Measurements from ENCODE around the gene DTNBP1.

DNA sequence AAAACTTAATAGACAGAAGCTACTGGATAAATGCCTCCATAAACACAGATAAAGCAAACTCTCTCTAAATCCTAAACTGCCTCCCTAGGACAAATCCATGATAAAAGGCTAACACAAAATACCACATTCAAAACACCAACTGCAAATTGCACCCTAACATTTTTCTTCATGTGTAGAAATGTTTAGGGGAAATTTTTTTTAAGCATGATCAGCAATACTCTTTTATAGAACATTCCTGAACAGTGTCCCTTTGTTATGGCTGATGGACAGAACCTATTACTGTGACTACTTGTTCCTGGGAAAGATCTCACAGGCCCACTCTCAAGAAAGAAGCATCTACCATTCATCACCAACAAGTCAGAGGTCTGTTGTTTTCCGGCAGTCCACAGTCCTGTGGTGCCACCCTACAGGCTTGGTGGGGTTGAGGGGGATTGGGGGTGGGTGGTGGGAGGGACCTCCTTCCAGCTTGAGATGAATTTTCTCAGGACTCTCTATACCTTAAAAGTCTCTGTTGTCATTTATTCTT lies 64.5 kb downstream of the DTNBP1 start:
- TF ChIP-seq, protein P1, sequence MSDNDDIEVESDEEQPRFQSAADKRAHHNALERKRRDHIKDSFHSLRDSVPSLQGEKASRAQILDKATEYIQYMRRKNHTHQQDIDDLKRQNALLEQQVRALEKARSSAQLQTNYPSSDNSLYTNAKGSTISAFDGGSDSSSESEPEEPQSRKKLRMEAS (IDR thresholded peaks at IDR 0.05), result no peak
- TF ChIP-seq SP1 (IDR thresholded peaks at IDR 0.05), result no peak
- TF ChIP-seq GABPA (IDR thresholded peaks at IDR 0.05 in 1 of 2, conservative IDR thresholded peaks at IDR 0.05 in 1 of 2), result no peak
- TF ChIP-seq, protein P2, sequence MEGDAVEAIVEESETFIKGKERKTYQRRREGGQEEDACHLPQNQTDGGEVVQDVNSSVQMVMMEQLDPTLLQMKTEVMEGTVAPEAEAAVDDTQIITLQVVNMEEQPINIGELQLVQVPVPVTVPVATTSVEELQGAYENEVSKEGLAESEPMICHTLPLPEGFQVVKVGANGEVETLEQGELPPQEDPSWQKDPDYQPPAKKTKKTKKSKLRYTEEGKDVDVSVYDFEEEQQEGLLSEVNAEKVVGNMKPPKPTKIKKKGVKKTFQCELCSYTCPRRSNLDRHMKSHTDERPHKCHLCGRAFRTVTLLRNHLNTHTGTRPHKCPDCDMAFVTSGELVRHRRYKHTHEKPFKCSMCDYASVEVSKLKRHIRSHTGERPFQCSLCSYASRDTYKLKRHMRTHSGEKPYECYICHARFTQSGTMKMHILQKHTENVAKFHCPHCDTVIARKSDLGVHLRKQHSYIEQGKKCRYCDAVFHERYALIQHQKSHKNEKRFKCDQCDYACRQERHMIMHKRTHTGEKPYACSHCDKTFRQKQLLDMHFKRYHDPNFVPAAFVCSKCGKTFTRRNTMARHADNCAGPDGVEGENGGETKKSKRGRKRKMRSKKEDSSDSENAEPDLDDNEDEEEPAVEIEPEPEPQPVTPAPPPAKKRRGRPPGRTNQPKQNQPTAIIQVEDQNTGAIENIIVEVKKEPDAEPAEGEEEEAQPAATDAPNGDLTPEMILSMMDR (IDR thresholded peaks at IDR 0.05; ENCODE audit: low read depth, low read length, missing input control), result no peak
- no peak for TF ChIP-seq JUND (IDR thresholded peaks at IDR 0.05)
- TF ChIP-seq, protein P3, sequence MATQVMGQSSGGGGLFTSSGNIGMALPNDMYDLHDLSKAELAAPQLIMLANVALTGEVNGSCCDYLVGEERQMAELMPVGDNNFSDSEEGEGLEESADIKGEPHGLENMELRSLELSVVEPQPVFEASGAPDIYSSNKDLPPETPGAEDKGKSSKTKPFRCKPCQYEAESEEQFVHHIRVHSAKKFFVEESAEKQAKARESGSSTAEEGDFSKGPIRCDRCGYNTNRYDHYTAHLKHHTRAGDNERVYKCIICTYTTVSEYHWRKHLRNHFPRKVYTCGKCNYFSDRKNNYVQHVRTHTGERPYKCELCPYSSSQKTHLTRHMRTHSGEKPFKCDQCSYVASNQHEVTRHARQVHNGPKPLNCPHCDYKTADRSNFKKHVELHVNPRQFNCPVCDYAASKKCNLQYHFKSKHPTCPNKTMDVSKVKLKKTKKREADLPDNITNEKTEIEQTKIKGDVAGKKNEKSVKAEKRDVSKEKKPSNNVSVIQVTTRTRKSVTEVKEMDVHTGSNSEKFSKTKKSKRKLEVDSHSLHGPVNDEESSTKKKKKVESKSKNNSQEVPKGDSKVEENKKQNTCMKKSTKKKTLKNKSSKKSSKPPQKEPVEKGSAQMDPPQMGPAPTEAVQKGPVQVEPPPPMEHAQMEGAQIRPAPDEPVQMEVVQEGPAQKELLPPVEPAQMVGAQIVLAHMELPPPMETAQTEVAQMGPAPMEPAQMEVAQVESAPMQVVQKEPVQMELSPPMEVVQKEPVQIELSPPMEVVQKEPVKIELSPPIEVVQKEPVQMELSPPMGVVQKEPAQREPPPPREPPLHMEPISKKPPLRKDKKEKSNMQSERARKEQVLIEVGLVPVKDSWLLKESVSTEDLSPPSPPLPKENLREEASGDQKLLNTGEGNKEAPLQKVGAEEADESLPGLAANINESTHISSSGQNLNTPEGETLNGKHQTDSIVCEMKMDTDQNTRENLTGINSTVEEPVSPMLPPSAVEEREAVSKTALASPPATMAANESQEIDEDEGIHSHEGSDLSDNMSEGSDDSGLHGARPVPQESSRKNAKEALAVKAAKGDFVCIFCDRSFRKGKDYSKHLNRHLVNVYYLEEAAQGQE (IDR thresholded peaks at IDR 0.05), result no peak
- no peak for TF ChIP-seq RAD21 (IDR thresholded peaks at IDR 0.05)
- no peak for TF ChIP-seq TAF1 (conservative IDR thresholded peaks at IDR 0.05)
- TF ChIP-seq, protein P4, sequence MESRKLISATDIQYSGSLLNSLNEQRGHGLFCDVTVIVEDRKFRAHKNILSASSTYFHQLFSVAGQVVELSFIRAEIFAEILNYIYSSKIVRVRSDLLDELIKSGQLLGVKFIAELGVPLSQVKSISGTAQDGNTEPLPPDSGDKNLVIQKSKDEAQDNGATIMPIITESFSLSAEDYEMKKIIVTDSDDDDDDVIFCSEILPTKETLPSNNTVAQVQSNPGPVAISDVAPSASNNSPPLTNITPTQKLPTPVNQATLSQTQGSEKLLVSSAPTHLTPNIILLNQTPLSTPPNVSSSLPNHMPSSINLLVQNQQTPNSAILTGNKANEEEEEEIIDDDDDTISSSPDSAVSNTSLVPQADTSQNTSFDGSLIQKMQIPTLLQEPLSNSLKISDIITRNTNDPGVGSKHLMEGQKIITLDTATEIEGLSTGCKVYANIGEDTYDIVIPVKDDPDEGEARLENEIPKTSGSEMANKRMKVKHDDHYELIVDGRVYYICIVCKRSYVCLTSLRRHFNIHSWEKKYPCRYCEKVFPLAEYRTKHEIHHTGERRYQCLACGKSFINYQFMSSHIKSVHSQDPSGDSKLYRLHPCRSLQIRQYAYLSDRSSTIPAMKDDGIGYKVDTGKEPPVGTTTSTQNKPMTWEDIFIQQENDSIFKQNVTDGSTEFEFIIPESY (IDR thresholded peaks at IDR 0.05), result no peak
- no peak for TF ChIP-seq YY1 (IDR thresholded peaks at IDR 0.05)
- TF ChIP-seq, protein P5, sequence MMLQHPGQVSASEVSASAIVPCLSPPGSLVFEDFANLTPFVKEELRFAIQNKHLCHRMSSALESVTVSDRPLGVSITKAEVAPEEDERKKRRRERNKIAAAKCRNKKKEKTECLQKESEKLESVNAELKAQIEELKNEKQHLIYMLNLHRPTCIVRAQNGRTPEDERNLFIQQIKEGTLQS (IDR thresholded peaks at IDR 0.05), result no peak
- no peak for TF ChIP-seq FOXA1 (IDR thresholded peaks at IDR 0.05)

Measured in liver (tissue), 3 donors.